ENCODE data around the gene ALAS1.

GRCh38 chr3:52205727-52206372, 7.9 kb downstream of the ALAS1 start:
- TF ChIP-seq CTCF (IDR thresholded peaks at IDR 0.05) (no peak), POLR2A (IDR thresholded peaks at IDR 0.05) (no peak)

Measured in adrenal gland (tissue), 5 donors.